Fibroblast of skin of right biceps (primary cell): ENCODE measurements around the gene TROAP.
"Not testable (repeated sequence)": the region's sequence is repeated elsewhere in the genome, so short reads cannot be mapped to it uniquely, and the experiment has no call there.

Experiments
- DNase-seq: peaks from one replicate; pipeline ENCODE4 v3.0.0-alpha.2; 2013

The TROAP gene

GRCh38 chr12:49295082-49295936 lies 27.7 kb upstream of the TROAP start, which contains the start of gene PRPH:
Gene PRPH (plus strand): TSS chr12:49295147. CDS start chr12:49295201, 54 bp downstream.
- DNase-seq, result no peak

- no peak for DNase-seq
These were observed 26.8 kb upstream of the TROAP start for GRCh38 chr12:49296034-49296835.

GRCh38 chr12:49296836-49297694 lies 26.0 kb upstream of the TROAP start:
- DNase-seq, result no peak

GRCh38 chr12:49297695-49298060 lies 25.4 kb upstream of the TROAP start:
- DNase-seq, result no peak

- DNase-seq, result no peak
These were observed 24.9 kb upstream of the TROAP start for GRCh38 chr12:49298160-49298559.

- DNase-seq, result no peak
These were observed 21.3 kb upstream of the TROAP start for GRCh38 chr12:49301760-49302159.

GRCh38 chr12:49304161-49304560 lies 18.9 kb upstream of the TROAP start:
- peak; percentile 21 for DNase-seq

GRCh38 chr12:49305762-49306510 lies 17.1 kb upstream of the TROAP start:
- DNase-seq, result no peak

- no peak for DNase-seq
These were observed 13.7 kb upstream of the TROAP start for GRCh38 chr12:49309386-49309785.

- not testable (repeated sequence) for DNase-seq
These were observed 12.5 kb upstream of the TROAP start for GRCh38 chr12:49310451-49311000.

GRCh38 chr12:49314811-49315210 lies 8.2 kb upstream of the TROAP start:
- no peak for DNase-seq

GRCh38 chr12:49317118-49317517 lies 5.9 kb upstream of the TROAP start:
- not testable (repeated sequence) for DNase-seq

GRCh38 chr12:49320411-49321103 lies 2.5 kb upstream of the TROAP start:
- DNase-seq, result not testable (repeated sequence)

- no peak for DNase-seq
These were observed 718 bp upstream of the TROAP start for GRCh38 chr12:49322367-49322707.

GRCh38 chr12:49323524-49324097 lies 556 bp downstream of the TROAP start:
- no peak for DNase-seq

- no peak for DNase-seq
These were observed 2.6 kb downstream of the TROAP start for GRCh38 chr12:49325606-49326005.

GRCh38 chr12:49327368-49327767 lies 4.3 kb downstream of the TROAP start:
- no peak for DNase-seq

GRCh38 chr12:49327887-49328286 lies 4.8 kb downstream of the TROAP start:
- DNase-seq, result no peak

- no peak for DNase-seq
These were observed 5.8 kb downstream of the TROAP start for GRCh38 chr12:49328816-49329215.

- DNase-seq, result no peak
These were observed 7.1 kb downstream of the TROAP start for GRCh38 chr12:49330032-49330619.
